Bronchial epithelial cell (primary cell): ENCODE results near the gene SYCE3. TPM values are rescaled to one million over a fixed set of nuclear protein-coding genes. Genes with fewer than 3 reads are reported as not detected.

Experiments used
- DNase-seq: peaks from one replicate; pipeline ENCODE4 v3.0.0-alpha.2; 2010; ENCODE audit warnings: low read depth
- FAIRE-seq: peaks from 2 replicates; lab custom pipeline; 2011; peaks lifted over from hg19 to GRCh38; lab: Jason Lieb, UNC
- H3K27me3 ChIP-seq: 2 replicates; pipeline ENCODE4 v1.5.1; 2011; ENCODE audit warnings: low read length; ENCODE audit not compliant: control insufficient read depth, insufficient read depth
- H3K36me3 ChIP-seq: 2 replicates; pipeline ENCODE4 v1.5.1; 2011; ENCODE audit warnings: low read length; ENCODE audit not compliant: control insufficient read depth, insufficient read depth
- H3K4me3 ChIP-seq: 2 replicates; pipeline ENCODE4 v1.5.1; 2011; ENCODE audit warnings: mild to moderate bottlenecking, low read depth, low read length, control low read depth
- CTCF ChIP-seq: IDR thresholded peaks from 2 replicates; pipeline ENCODE4 v1.5.1; 2011; ENCODE audit warnings: mild to moderate bottlenecking, moderate library complexity, low read length, control low read depth, inconsistent platforms; ENCODE audit not compliant: insufficient read depth, severe bottlenecking
- total RNA-seq: library from RNA; depleted of rRNA; stranded (reverse); fragments of >200 nt; gene quantifications from 2 replicates; pipeline ENCODE4 v1.2.1, GENCODE V29; 2014

Gene SYCE3
- total RNA-seq, 1 donor from 2014 or later = 0.79 TPM

- Histone ChIP-seq H3K27me3 (peaks cover 16% of the 10 kb centered on the region), H3K36me3 (no peaks in the 10 kb centered on the region), H3K4me3 (no peak overlapping the region)
- no peak for DNase-seq
- FAIRE-seq = no peak
- no peak for TF ChIP-seq CTCF
Measured at GRCh38 chr22:50601669-50602337, 39.1 kb upstream of the SYCE3 start.

GRCh38 chr22:50600967-50601668 lies 38.4 kb upstream of the SYCE3 start:
- Histone ChIP-seq H3K4me3 (no peak overlapping the region), H3K27me3 (peaks cover 16% of the 10 kb centered on the region), H3K36me3 (no peaks in the 10 kb centered on the region)
- no peak for TF ChIP-seq CTCF
- no peak for DNase-seq
- no peak for FAIRE-seq

DNA sequence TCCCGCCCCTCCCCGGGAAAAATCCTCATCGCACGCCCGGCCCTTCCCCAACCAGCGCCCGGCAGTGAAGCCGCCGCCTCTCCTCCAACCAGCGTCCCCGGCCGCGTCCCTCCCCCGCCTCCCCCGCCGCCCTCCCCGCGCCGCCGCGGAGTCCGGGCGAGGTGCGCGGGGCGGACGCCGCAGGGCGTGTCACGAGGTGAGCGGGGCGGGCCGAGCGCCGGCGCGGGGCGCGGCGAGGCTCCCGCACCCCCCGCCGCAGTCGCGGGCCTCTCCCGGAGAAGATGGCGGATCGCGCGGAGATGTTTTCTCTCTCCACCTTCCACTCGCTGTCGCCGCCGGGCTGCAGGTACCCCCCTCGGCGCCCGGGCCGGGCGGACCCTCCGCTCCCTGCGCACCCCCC lies 37.8 kb upstream of the SYCE3 start, which contains the start of gene MAPK8IP2:
MAPK8IP2 (plus strand) TSS at position 256 of the 400 bp plus-strand sequence; CDS start at position 282, 26 bp downstream.
- peaks cover 16% of the 10 kb centered on the region for H3K27me3 ChIP-seq
- H3K36me3 ChIP-seq = no peaks in the 10 kb centered on the region
- no peak for TF ChIP-seq CTCF
- H3K4me3 ChIP-seq = peak within 1 kb of the TSS; percentile 12
- FAIRE-seq = no peak
- no peak for DNase-seq

DNA sequence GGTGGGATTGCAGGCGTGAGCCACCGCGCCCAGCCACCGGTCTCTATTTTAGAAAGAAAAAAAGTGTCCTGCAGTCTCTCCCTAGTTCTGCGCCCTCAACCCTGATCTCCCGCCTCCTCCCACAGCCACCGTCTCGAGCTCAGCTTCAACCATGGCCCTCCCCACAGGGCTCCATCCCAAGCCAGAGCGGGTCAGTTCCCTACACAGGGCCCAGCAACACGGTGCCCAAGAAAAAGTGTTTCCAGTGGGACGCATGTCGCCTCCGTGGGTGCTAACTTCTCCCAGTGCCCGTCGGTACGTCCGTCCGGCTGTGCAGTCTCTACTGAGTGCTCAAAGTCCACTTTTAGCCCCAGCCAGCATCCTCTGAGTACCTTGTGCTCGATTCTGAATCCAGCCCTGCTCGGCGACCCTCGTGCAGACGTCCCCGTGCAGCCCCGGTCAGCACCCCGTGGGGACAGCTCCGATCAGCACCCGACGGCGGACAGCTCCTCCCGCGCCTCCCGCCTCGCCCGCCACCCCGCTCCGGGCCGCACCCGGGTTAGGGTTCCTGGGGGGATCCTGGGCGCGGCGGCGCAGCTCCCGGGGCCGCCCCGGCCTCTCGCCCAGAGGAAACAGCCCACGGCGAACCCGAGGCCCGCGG lies 37.2 kb upstream of the SYCE3 start:
- Histone ChIP-seq H3K36me3 (no peaks in the 10 kb centered on the region), H3K27me3 (peaks cover 16% of the 10 kb centered on the region), H3K4me3 (no peak overlapping the region)
- no peak for TF ChIP-seq CTCF
- FAIRE-seq (no peak), DNase-seq (no peak)

- no peak for TF ChIP-seq CTCF
Measured at GRCh38 chr22:50597097-50597496, 34.4 kb upstream of the SYCE3 start.

More at GRCh38 chr22:50597097-50597496, 34.4 kb upstream of the SYCE3 start:
- Histone ChIP-seq H3K4me3 (no peak overlapping the region), H3K27me3 (peaks cover 7% of the 10 kb centered on the region), H3K36me3 (no peaks in the 10 kb centered on the region)
- DNase-seq (no peak), FAIRE-seq (no peak)
